Dedifferentiated amniotic fluid mesenchymal stem cell (primary cell): ENCODE results near the gene PDCD6IP.
"Not testable (repeated sequence)": the region's sequence is repeated elsewhere in the genome, so short reads cannot be mapped to it uniquely, and the experiment has no call there.

Experiments used
- DNase-seq: peaks from one replicate; pipeline ENCODE4 v3.0.0-alpha.2; 2016; ENCODE audit errors: extremely low spot score

The PDCD6IP gene

GRCh38 chr3:33798418-33799201, at the start of gene PDCD6IP:
TSS of gene PDCD6IP (plus strand) at chr3:33798630. CDS start at chr3:33798729, 99 bp downstream.
- DNase-seq, result peak; percentile 87

GRCh38 chr3:33749546-33750210, 48.8 kb upstream of the PDCD6IP start:
- DNase-seq, result peak; percentile 22

DNA sequence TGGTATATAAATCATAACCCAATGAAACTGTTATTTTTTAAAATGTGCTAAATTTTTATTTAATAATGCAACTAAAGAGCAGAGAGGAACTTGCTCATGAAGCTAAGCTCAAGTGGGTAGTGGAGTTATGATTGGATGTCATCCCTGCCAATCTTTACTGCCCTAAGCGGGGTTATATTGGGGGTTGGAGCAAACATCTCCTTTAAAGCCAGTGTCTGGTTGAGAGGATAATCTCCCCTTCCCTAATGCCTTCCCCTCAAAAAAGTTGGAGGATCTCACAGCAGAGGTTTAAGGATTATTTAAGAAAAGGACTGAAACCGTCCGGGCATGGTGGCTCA, 48.2 kb upstream of the PDCD6IP start:
- DNase-seq, result no peak

- no peak for DNase-seq
These were observed 47.1 kb upstream of the PDCD6IP start for GRCh38 chr3:33751336-33751735.

GRCh38 chr3:33754391-33754790, 44.0 kb upstream of the PDCD6IP start:
- not testable (repeated sequence) for DNase-seq

GRCh38 chr3:33758281-33758680, 40.1 kb upstream of the PDCD6IP start:
- no peak for DNase-seq

DNA sequence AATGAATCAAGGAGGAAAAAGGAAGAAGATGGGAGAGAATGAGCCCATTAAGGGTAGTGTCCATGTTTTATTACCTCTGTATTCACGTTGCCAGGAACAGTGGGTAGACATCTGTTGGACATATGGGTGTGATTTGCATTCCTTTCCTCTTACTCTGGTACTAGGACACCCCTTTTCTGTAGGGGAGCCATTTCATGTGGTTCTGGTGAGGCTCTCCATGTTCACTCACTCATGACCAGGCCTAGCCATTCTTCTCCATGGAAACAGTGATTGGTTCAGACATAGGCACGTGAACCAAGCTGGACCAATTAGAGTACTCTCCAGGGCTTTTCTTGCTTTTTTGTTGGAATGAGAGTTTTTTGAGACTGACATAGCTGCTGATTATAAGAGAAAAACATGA, 39.6 kb upstream of the PDCD6IP start:
- DNase-seq, result no peak

GRCh38 chr3:33768578-33769330, 29.7 kb upstream of the PDCD6IP start:
- no peak for DNase-seq

DNA sequence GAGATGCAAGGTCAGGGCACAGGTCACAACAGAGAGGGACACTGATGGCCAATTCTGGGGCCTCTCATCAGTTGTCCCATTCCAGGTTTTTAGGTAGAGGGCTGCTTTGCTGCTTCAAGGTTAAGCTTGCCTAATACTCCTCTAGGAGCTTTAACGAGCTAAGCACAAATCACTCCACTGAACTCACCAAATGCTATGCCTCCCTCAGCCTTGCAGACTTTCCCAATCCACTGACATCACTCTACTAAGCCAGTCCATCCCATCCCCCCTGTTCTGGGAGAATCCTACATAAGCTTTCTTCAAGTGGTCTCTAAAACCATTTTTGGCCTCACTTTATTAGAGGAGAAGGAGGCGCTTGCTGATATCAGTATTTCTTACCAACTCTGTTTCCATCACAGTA, 24.8 kb upstream of the PDCD6IP start:
- no peak for DNase-seq

GRCh38 chr3:33775363-33775762, 23.1 kb upstream of the PDCD6IP start:
- DNase-seq, result no peak

DNA sequence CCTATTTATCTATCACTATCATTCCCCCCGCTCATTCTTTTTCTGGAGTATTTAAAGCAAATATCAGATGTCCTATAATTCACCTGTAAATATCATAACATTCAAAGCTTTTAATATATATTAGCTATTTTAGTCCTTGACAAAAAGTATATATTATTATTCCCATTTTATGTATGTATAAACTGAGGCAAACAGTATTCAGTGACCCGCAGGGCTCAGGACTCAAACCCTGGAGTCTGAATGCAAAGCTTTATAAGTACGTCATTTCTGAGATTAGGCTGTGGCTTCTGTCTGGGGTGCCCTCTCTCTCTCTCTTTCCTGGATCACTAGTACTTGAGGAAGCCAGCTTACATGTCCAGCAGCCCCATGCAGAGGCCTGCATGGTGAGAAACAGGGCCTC, 20.4 kb upstream of the PDCD6IP start:
- no peak for DNase-seq

GRCh38 chr3:33779751-33780150, 18.7 kb upstream of the PDCD6IP start:
- no peak for DNase-seq

DNA sequence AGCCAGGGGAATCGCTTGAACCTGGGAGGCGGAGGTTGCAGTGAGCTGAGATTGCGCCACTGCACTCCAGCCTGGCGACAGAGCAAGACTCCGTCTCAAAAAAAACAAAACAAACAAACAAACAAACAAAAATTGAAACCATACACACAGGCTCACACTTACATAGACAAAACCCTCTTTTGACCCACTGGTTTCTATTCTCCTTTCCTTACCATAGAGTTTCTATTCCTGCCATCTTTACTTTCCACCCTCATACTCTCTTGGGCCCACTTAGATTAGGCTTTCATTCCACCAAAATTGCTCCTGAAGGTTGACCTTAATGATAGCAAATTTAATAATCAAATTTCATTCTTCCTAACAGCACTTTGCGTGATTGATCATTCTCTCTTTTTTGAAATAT, 17.0 kb upstream of the PDCD6IP start:
- DNase-seq, result not testable (repeated sequence)

GRCh38 chr3:33786565-33787327, 11.7 kb upstream of the PDCD6IP start:
- DNase-seq, result peak; percentile 20

- peak; percentile 73 for DNase-seq
These were observed 11.0 kb upstream of the PDCD6IP start for GRCh38 chr3:33787328-33788009.

- no peak for DNase-seq
These were observed 9.1 kb upstream of the PDCD6IP start for GRCh38 chr3:33789183-33789954.

- no peak for DNase-seq
These were observed 8.3 kb upstream of the PDCD6IP start for GRCh38 chr3:33790091-33790490.

DNA sequence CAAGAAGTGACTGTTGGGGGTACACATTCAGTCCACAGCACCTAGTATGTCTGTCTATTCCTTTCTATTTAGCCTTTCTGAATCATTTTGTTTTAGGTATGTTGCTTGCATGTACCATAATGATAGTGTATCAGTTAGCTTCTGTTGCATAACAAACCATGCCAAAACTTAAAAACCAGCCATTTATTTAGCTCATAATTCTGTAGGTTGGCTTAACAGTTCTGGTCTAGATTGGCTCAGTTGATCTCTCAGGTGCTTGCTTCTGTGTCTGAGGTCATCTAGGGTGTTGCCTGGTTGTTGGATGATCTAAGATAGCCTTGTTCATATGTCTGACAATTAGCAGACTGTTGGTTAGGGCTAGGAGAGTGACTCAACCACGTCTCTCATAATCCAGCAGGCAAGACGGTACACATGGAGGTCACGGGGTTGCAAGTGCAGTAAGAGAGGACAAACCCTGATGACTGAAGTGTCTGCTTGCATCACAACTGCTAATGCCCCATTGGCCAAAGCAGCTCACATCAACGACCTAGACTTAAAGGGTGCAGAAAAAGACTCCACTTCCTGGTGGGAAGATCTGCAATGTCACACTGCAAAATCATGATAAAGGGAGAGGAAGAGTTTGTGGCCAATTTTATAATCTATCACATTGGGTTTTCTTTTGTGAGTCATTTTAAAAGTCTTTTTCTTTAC, 6.8 kb upstream of the PDCD6IP start:
- DNase-seq, result no peak

DNA sequence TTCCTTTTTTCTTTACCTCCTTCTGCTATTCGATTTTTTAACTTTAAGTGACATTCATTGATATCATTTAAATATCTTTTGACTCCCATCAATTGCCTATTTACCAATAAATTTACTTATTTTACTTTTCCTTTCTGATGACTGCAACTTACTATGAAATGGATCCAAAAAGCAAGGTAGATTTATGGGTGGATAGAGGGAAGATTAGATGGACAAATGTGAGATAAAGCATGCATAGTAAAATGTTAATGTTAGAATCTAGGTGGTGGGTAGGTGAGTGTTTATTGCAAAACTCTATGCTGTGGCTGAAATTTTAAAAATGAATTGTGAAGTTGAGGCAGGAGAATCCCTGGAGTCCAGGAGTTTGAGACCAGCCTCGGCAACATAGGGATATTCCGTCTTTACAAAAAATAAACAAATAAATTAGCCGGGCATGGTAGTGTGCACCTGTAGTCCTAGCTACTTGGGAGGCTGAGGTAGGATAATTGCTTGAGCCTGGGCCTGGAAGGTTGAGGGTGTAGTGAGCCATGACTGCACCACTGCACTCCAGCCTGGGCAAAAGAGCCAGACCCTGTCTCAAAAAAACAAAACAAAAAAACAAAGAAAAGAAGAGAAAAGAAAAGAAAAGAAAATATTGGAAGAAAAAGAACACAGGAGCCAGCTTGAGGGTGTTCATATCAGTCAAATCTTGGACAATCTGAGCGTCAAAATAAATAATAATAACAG, 6.1 kb upstream of the PDCD6IP start:
- no peak for DNase-seq
